Measurements from ENCODE around the gene CCL18. TPM values are rescaled to one million over a fixed set of nuclear protein-coding genes. Genes with fewer than 3 reads are reported as not detected.

Gene CCL18
- total and polyA plus RNA-seq, 9 of the 15 experiments (the other 6 are each of a cell fraction or from before 2014, with no cell fraction given): not detected

DNA sequence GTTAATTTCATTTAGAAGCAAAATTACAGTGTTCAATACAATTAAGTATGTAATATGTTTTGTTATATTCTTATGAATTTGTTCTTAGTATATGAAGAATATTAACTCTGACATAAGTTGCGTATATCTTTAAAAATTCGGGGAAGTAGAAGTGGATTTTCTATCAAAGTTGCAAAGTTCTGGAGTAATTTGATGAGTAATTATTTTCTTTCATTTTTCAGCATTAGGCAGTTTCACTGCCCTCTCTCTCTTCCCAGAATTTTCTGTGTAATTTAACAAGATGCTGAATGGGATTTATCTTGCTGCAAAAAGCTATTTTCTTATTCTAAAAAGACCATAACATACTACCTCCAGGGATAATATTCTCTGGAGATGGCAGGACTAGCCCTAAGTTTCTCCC lies 8.9 kb upstream of the CCL18 start:
- no peaks in the 10 kb centered on the region for H3K4me1 ChIP-seq (replicated peaks in 1 of 2; ENCODE audit: control insufficient read depth in 2 of 2, insufficient read depth in 2 of 2, low read length in 2 of 2)
- H3K27me3 ChIP-seq (ENCODE audit: control insufficient read depth in 2 of 2, insufficient read depth in 2 of 2, low read length in 2 of 2): no peaks in the 10 kb centered on the region; a peak in 1 of 5 replicates
- in situ Hi-C loops (cut with MboI) (no loop called here), intact Hi-C loops (cut with micrococcal nuclease) (no loop called here)
- no peak for TF ChIP-seq ZNF3 (CRISPR knock-in tag; IDR thresholded peaks at IDR 0.05)
- TF ChIP-seq MEF2D (tag; conservative IDR thresholded peaks at IDR 0.05; ENCODE audit: low read depth): no peak
- no peak for TF ChIP-seq ZC3H8 (IDR thresholded peaks at IDR 0.05)
- no peak for TF ChIP-seq ZNF668 (CRISPR knock-in tag; IDR thresholded peaks at IDR 0.05)
- no peak for TF ChIP-seq SMAD4 (CRISPR knock-in tag; conservative IDR thresholded peaks at IDR 0.05)
- TF ChIP-seq ZNF384 (IDR thresholded peaks at IDR 0.05; ENCODE audit: low read depth, low read length): no peak
- no peak for TF ChIP-seq SP1 (CRISPR knock-in tag; IDR thresholded peaks at IDR 0.05)
- TF ChIP-seq HNRNPLL (IDR thresholded peaks at IDR 0.05; ENCODE audit: low read depth, low read length, poor library complexity, severe bottlenecking): no peak
- no peak for TF ChIP-seq POLR3G (IDR thresholded peaks at IDR 0.05; ENCODE audit: extremely low read depth, insufficient read length, insufficient replicate concordance)
- no peak for TF ChIP-seq ETV5 (CRISPR knock-in tag; IDR thresholded peaks at IDR 0.05; ENCODE audit: low read depth)
- TF ChIP-seq ZBTB1 (CRISPR knock-in tag; IDR thresholded peaks at IDR 0.05; ENCODE audit: borderline replicate concordance, low read depth): no peak
- no peak for TF ChIP-seq HNRNPK (IDR thresholded peaks at IDR 0.05; ENCODE audit: low read depth, low read length, poor library complexity, severe bottlenecking)
- TF ChIP-seq, protein P1, sequence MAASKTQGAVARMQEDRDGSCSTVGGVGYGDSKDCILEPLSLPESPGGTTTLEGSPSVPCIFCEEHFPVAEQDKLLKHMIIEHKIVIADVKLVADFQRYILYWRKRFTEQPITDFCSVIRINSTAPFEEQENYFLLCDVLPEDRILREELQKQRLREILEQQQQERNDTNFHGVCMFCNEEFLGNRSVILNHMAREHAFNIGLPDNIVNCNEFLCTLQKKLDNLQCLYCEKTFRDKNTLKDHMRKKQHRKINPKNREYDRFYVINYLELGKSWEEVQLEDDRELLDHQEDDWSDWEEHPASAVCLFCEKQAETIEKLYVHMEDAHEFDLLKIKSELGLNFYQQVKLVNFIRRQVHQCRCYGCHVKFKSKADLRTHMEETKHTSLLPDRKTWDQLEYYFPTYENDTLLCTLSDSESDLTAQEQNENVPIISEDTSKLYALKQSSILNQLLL (CRISPR knock-in tag; IDR thresholded peaks at IDR 0.05; ENCODE audit: borderline replicate concordance): no peak
- no peak for TF ChIP-seq ZHX1 (conservative IDR thresholded peaks at IDR 0.05; ENCODE audit: low read length)
- no peak for TF ChIP-seq TOE1 (IDR thresholded peaks at IDR 0.05; ENCODE audit: borderline replicate concordance)
- TF ChIP-seq TOE1 (CRISPR knock-in tag; IDR thresholded peaks at IDR 0.05; ENCODE audit: borderline replicate concordance, low read depth): no peak
- no peak for TF ChIP-seq E2F3 (CRISPR knock-in tag; IDR thresholded peaks at IDR 0.05)
- no peak for TF ChIP-seq PML (IDR thresholded peaks at IDR 0.05; ENCODE audit: low read length)
- no peak for TF ChIP-seq IRF2 (CRISPR knock-in tag; IDR thresholded peaks at IDR 0.05)
- TF ChIP-seq HEY1 (CRISPR knock-in tag; IDR thresholded peaks at IDR 0.05; ENCODE audit: borderline replicate concordance): no peak
- no peaks in the 10 kb centered on the region for H3K79me2 ChIP-seq (ENCODE audit: control insufficient read depth, insufficient read depth, low read length)
- no peaks in the 10 kb centered on the region for H3K9me1 ChIP-seq (ENCODE audit: control insufficient read depth, insufficient read depth, low read length)
- no peak overlapping the region for H3K9ac ChIP-seq (ENCODE audit: insufficient read depth in 1 of 2, low read depth in 2 of 2, low read length in 2 of 2)
- no TSS peak for BruUV-seq (replicated peaks)
- H4K20me1 ChIP-seq (replicated peaks; ENCODE audit: control insufficient read depth, insufficient read depth, low read length): no peaks in the 10 kb centered on the region
- no peak for DNase-seq (ENCODE audit: extremely low read depth in 1 of 4, low spot score in 3 of 4)
- no peak overlapping the region for H3K4me2 ChIP-seq (ENCODE audit: insufficient read depth, low read length)
- no peak for FAIRE-seq
- no peak for ATAC-seq
- POLR2A ChIA-PET: no interaction called here
- no peak overlapping the region for H2AFZ ChIP-seq (ENCODE audit: low read depth, low read length)
- CTCF ChIA-PET (ENCODE audit: low intra/inter-chr PET ratio): interaction anchor here (0.5 kb wide), 1 partner anchor 20 kb away, joined by 3 read pairs; no protein-coding TSS in a partner anchor
- whole genome bisulfite sequencing (ENCODE audit: insufficient coverage, low coverage, missing lambda C conversion rate): 3% methylated on average over 2 of the region's 2 CpGs
- H3K9me3 ChIP-seq (replicated peaks; ENCODE audit: control insufficient read depth, insufficient read depth, low read depth, low read length): no peaks in the 10 kb centered on the region
- H3K4me3 ChIP-seq: no peak overlapping the region
- no peaks in the 10 kb centered on the region for H3K36me3 ChIP-seq (ENCODE audit: control insufficient read depth, insufficient read depth, low read length)
- no peak overlapping the region for H3K27ac ChIP-seq (ENCODE audit: extremely low read depth, low read depth, low read length)
